Measurements from ENCODE around the gene CYTH3.
"Not testable (repeated sequence)": the region's sequence is repeated elsewhere in the genome, so short reads cannot be mapped to it uniquely, and the experiment has no call there.

Gene CYTH3

GRCh38 chr7:6227294-6227846, 45.1 kb downstream of the CYTH3 start:
- DNase-seq = peak; percentile 29

- no peak for DNase-seq
Measured at GRCh38 chr7:6226194-6226799, 46.1 kb downstream of the CYTH3 start.

DNA sequence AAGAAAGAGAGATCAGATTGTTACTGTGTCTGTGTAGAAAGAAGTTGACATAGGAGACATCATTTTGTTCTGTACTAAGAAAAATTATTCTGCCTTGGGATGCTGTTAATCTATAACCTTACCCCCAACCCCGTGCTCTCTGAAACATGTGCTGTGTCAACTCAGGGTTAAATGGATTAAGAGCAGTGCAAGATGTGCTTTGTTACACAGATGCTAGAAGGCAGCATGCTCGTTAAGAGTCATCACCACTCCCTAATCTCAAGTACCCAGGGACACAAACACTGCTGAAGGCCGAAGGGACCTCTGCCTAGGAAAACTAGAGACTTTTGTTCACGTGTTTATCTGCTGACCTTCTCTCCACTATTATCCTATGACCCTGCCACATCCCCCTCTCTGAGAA, 49.0 kb downstream of the CYTH3 start:
- DNase-seq = not testable (repeated sequence)

- DNase-seq = not testable (repeated sequence)
Measured at GRCh38 chr7:6223010-6223409, 49.4 kb downstream of the CYTH3 start.

- DNase-seq = no peak
Measured at GRCh38 chr7:6221340-6222319, 50.8 kb downstream of the CYTH3 start.

GRCh38 chr7:6218329-6218728, 54.1 kb downstream of the CYTH3 start:
- DNase-seq = no peak

DNA sequence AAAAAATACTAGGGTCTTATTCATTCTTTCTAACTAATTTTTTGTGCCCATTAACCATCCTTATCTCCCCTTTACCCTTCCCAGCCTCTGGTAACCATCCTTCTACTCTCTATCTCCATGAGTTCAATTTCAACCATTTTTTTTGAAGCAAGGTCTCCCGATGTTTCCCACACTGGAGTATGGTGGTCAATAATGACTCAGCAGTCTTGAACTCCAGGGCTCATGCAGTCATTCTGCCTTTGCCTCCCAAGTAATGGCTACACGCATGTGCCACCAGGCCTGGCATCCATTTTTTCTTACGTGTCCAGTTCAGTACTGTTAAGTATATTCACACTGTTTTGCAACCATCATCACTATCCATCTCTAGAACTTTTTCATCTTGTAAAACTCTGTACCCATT, 60.4 kb downstream of the CYTH3 start:
- no peak for DNase-seq

GRCh38 chr7:6210621-6211372, 61.6 kb downstream of the CYTH3 start:
- DNase-seq = no peak

DNA sequence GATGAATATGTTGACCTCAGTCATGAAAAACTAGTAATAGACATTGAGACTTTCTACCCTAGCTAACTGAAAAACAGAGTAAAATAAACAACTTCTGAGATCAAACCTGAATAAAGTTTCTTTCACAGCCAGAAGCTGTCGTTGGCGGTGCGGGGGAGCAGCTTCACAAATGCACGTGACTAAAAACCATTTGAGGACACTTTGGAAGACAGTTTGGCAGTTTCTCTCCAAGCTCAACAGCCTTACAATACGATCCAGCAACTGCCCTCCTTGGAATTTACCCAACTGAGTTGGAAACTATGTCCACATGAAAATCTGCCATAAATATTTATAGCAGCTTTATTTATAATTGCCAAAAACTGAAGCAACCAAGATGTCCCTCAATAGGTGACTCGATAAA, 63.1 kb downstream of the CYTH3 start:
- no peak for DNase-seq

- DNase-seq = no peak
Measured at GRCh38 chr7:6208573-6209328, 63.7 kb downstream of the CYTH3 start.

DNA sequence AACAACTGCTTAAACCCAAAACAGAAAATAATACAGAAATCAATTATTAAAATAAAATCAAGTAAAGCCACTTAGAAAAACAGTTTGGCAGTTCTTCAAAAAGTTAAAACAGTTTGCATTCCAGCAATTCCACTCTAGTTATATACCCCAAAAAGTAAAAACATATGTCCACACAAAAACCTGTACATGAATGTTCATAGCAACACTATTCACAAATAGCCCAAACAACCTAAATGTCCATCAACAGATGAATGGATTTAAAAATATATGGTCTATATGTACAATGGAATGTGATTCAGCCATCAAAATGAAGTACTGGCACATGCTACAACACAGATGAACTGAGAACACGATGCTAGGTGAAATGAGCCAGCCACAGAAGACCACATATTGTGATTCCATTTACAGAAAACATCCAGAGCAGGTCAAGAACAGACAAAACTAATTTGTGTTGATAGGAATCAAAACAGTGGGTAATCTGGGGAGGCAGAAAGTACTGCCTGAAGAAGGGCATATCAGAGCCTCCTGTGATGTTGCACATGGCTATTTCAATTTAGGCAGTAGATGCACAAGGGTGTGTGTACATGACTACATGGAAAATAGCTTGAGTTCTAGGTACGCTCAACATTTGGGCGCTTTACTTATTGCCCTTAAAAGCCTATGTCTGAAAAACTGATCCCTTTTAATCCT, 66.3 kb downstream of the CYTH3 start:
- no peak for DNase-seq

- no peak for DNase-seq
Measured at GRCh38 chr7:6203381-6203780, 69.0 kb downstream of the CYTH3 start.

DNA sequence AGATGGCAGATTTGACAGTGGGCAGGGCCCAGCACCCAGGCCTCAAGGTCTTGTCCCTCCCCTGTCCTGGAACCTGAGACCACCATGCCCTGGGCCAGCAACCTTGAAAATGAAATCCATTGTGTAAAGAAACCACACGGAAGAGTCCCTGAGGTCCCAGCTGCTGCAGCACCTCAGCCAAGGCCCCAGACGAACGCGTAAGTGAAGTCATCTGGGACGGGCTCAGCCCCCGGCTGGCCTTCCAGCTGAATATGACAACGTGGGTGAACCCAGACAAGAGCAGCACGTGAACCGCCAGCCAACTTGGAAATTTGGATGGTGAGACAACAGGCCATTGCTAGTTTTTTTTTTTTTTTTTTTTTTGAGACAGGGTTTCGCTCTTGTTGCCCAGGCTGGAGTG, 70.3 kb downstream of the CYTH3 start:
- no peak for DNase-seq

DNA sequence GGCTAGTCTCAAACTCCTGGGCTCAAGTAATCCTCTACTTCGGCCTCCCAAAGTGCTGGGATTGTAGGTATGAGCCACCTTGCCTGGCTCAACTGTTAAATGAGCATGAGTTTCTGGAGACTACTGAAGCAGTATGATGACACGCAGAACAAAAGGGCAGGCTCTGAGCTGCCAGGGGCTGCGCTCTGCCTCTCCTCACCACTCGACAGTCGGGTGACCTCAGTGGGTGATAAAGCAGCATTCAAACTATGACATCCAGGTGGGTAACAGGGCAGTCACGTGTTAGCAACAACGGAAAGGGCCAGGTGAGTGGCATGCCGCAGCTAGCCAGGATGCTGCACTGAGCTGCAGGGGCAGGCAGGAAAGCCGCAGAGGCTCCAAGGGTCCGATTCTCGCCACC, 71.5 kb downstream of the CYTH3 start:
- DNase-seq = no peak

DNA sequence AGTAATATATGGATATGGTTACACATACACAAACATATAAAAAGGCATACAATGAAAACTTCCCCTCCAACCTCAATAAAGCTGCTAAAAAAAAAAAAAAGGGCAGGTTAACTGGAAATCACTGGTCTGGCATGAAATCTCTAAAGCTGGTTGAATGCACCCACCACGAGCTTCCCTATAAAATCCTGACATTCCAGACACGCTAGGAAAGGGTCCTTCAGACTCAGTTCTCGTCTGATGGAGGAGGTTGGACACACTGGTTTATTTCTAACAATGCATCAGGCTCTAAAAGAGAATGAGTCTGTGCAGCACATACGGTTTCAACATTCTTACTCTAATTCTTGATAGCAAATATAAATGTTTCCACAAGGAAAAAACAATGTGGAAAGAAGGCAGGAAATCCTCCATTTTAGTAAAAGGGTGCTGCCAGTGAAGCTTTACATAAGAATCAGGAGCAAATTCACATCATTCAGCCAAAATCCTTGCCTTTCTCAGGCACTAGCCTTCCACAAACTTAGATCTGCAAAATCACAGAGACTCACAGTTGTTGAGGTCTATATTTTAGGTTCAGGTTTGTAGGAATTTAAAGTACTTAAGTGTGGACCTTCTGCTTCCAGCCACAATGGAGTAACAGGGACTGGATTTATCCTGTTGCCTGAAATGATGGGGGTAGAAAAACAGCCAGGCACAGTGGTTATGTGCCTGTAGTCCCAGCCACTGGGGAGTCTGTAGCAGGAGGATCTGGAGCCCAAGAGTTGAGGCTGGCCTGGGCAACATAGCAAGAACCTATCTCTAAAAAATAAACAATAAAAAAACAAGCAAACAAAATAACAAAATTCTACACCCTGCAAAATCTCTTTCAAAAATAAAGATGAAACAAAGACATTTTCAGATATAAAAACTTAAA, 73.5 kb downstream of the CYTH3 start:
- no peak for DNase-seq

GRCh38 chr7:6197801-6198551, 74.4 kb downstream of the CYTH3 start:
- DNase-seq = no peak

GRCh38 chr7:6193709-6194108, 78.7 kb downstream of the CYTH3 start:
- no peak for DNase-seq

GRCh38 chr7:6190563-6190962, 81.9 kb downstream of the CYTH3 start:
- DNase-seq = not testable (repeated sequence)

GRCh38 chr7:6188389-6188788, 84.0 kb downstream of the CYTH3 start:
- DNase-seq = no peak

DNA sequence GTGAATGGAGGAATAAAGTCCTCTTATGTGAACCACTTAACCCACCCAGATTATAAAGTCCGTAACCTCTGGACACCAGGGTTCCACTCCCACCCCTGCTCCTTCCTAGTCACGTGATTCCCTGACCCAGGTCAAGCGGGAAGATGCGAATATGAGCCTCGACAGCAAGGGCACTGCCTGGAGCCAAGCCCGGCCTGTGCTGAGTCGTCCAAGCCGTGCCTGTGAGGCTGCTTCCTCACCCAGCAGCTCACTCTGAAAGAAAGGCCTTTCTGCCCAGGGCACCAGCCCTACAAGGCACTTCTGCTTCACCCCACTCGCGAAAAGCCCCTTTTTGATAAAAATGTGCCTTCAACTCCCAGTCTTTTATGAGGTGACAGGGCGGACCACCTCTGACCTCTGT, 85.8 kb downstream of the CYTH3 start:
- DNase-seq = no peak
